ENCODE results near the gene TBX4. TPM values are rescaled to one million over a fixed set of nuclear protein-coding genes. Genes with fewer than 3 reads are reported as not detected.

The TBX4 gene
- total and polyA plus RNA-seq, 2 experiments from 2014 or later, result not detected

- TF ChIP-seq EZH2phosphoT487 (IDR thresholded peaks at IDR 0.05; ENCODE audit: insufficient read depth, low read depth), result no peak
- Histone ChIP-seq H3K36me3 (ENCODE audit: low read depth) (no peaks in the 10 kb centered on the region), H3K27ac (no peak overlapping the region), H3K4me3 (no peak overlapping the region), H3F3A (ENCODE audit: insufficient read depth) (peaks cover 13% of the 10 kb centered on the region; the same call in 1 of the 2 replicates), H3K27me3 (replicated peaks; ENCODE audit: insufficient read depth) (no peaks in the 10 kb centered on the region), H3K4me1 (ENCODE audit: insufficient read depth) (peaks cover 19% of the 10 kb centered on the region), H3K79me2 (ENCODE audit: insufficient read depth) (no peaks in the 10 kb centered on the region), H3K9me3 (ENCODE audit: low read depth) (no peaks in the 10 kb centered on the region), H3K4me2 (ENCODE audit: unreplicated experiment) (no peak overlapping the region), H2AFZ (no peak overlapping the region), H3K9ac (no peak overlapping the region), H3K9me2 (ENCODE audit: insufficient read depth) (no peaks in the 10 kb centered on the region), H4K20me1 (ENCODE audit: insufficient read depth) (no peaks in the 10 kb centered on the region)
- no peak for DNase-seq
- WGBS, 2 experiments (ENCODE audit: low coverage in 1 of 2, low lambda C conversion rate in 2 of 2, missing lambda C conversion rate in 2 of 2), result 94 to 98% methylated on average over 11 of the region's 11 CpGs
- in situ Hi-C loops (cut with MboI), result no loop called here
Measured at GRCh38 chr17:61470530-61471136, 18.4 kb downstream of the TBX4 start.

DNA sequence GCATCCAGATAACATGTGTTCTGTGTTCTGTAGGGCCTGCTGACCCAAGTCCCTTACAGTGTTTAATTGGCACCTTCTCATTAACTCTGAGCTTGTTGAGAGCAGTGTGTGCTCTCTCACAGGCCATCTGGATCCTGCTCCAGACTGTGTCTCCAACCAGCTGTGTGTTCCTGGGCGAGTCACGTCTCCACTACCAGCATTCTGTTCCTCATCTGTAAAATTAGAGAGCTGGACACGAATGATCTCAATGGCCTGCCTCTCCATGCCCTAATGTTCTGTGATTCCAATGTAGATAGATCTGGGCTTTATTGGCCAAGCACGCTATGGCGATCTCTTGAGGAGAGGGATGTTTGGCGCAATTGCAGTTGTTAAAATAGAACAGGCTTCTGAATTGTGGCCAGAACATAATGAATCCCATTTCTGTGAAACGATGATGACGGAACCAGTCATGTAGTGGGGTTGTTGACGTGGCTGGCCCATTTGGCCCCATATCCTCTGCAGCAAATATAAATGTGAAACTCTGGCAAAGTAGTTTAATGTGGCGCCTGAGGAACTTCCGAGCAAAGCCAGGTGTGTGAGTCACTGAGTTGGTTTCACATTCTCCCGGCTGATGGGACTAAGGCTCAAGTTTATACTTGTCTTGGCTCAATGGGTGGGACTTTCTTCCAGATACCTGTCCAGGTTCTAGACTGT is 22.2 kb downstream of the TBX4 start:
- Histone ChIP-seq H3K27ac (peak overlapping the region; percentile 67), H3K36me3 (ENCODE audit: low read depth) (no peaks in the 10 kb centered on the region), H3K79me2 (ENCODE audit: insufficient read depth) (no peaks in the 10 kb centered on the region), H3K9ac (peak overlapping the region; percentile 45), H3K4me3 (peak overlapping the region; percentile 40; the same call in 1 of the 2 replicates), H3K27me3 (replicated peaks; ENCODE audit: insufficient read depth) (no peaks in the 10 kb centered on the region), H2AFZ (peak overlapping the region; percentile 69), H4K20me1 (ENCODE audit: insufficient read depth) (no peaks in the 10 kb centered on the region), H3F3A (ENCODE audit: insufficient read depth) (peaks cover 13% of the 10 kb centered on the region; the same call in 1 of the 2 replicates), H3K9me2 (ENCODE audit: insufficient read depth) (no peaks in the 10 kb centered on the region), H3K4me2 (ENCODE audit: unreplicated experiment) (peak overlapping the region; percentile 75), H3K4me1 (ENCODE audit: insufficient read depth) (peaks cover 22% of the 10 kb centered on the region), H3K9me3 (ENCODE audit: low read depth) (no peaks in the 10 kb centered on the region)
- WGBS, 2 experiments (ENCODE audit: low coverage in 1 of 2, low lambda C conversion rate in 2 of 2, missing lambda C conversion rate in 2 of 2), result 15 to 16% methylated on average over 12 of the region's 12 CpGs
- peak; percentile 87 for DNase-seq
- in situ Hi-C loops (cut with MboI), result no loop called here
- TF ChIP-seq EZH2phosphoT487 (IDR thresholded peaks at IDR 0.05; ENCODE audit: insufficient read depth, low read depth), result no peak
- TF ChIP-seq EZH2 (IDR thresholded peaks at IDR 0.05; ENCODE audit: insufficient read depth, poor library complexity, severe bottlenecking), result no peak

- Histone ChIP-seq H3F3A (ENCODE audit: insufficient read depth) (peaks cover 13% of the 10 kb centered on the region; the same call in 1 of the 2 replicates), H3K79me2 (ENCODE audit: insufficient read depth) (no peaks in the 10 kb centered on the region), H3K9ac (peak overlapping the region; percentile 45; the same call in 1 of the 2 replicates), H3K4me3 (peak overlapping the region; percentile 40; the same call in 1 of the 2 replicates), H2AFZ (peak overlapping the region; percentile 69), H3K9me2 (ENCODE audit: insufficient read depth) (no peaks in the 10 kb centered on the region), H3K9me3 (ENCODE audit: low read depth) (no peaks in the 10 kb centered on the region), H3K27ac (peak overlapping the region; percentile 67), H3K27me3 (replicated peaks; ENCODE audit: insufficient read depth) (no peaks in the 10 kb centered on the region), H3K36me3 (ENCODE audit: low read depth) (no peaks in the 10 kb centered on the region), H4K20me1 (ENCODE audit: insufficient read depth) (no peaks in the 10 kb centered on the region), H3K4me2 (ENCODE audit: unreplicated experiment) (peak overlapping the region; percentile 75), H3K4me1 (ENCODE audit: insufficient read depth) (peaks cover 22% of the 10 kb centered on the region)
- in situ Hi-C loops (cut with MboI), result no loop called here
- DNase-seq, result no peak
- TF ChIP-seq EZH2phosphoT487 (IDR thresholded peaks at IDR 0.05; ENCODE audit: insufficient read depth, low read depth), result no peak
- TF ChIP-seq EZH2 (IDR thresholded peaks at IDR 0.05; ENCODE audit: insufficient read depth, poor library complexity, severe bottlenecking), result no peak
- WGBS, 2 experiments (ENCODE audit: low coverage in 1 of 2, low lambda C conversion rate in 2 of 2, missing lambda C conversion rate in 2 of 2), result 85 to 87% methylated on average over 6 of the region's 6 CpGs
Measured at GRCh38 chr17:61474934-61475333, 22.7 kb downstream of the TBX4 start.

GRCh38 chr17:61475726-61476125 is 23.5 kb downstream of the TBX4 start:
- Histone ChIP-seq H3K9me2 (ENCODE audit: insufficient read depth) (no peaks in the 10 kb centered on the region), H3K36me3 (ENCODE audit: low read depth) (no peaks in the 10 kb centered on the region), H3K4me3 (no peak overlapping the region), H3K4me1 (ENCODE audit: insufficient read depth) (peaks cover 22% of the 10 kb centered on the region), H3K79me2 (ENCODE audit: insufficient read depth) (no peaks in the 10 kb centered on the region), H3K9me3 (ENCODE audit: low read depth) (no peaks in the 10 kb centered on the region), H2AFZ (no peak overlapping the region), H3K27ac (no peak overlapping the region), H4K20me1 (ENCODE audit: insufficient read depth) (no peaks in the 10 kb centered on the region), H3K4me2 (ENCODE audit: unreplicated experiment) (no peak overlapping the region), H3K9ac (no peak overlapping the region), H3K27me3 (replicated peaks; ENCODE audit: insufficient read depth) (no peaks in the 10 kb centered on the region), H3F3A (ENCODE audit: insufficient read depth) (peaks cover 13% of the 10 kb centered on the region; the same call in 1 of the 2 replicates)
- TF ChIP-seq EZH2 (IDR thresholded peaks at IDR 0.05; ENCODE audit: insufficient read depth, poor library complexity, severe bottlenecking) (no peak), EZH2phosphoT487 (IDR thresholded peaks at IDR 0.05; ENCODE audit: insufficient read depth, low read depth) (no peak)
- peak; percentile 72 for DNase-seq
- in situ Hi-C loops (cut with MboI), result no loop called here
- 46 to 47% methylated on average over 8 of the region's 8 CpGs for WGBS, 2 experiments (ENCODE audit: low coverage in 1 of 2, low lambda C conversion rate in 2 of 2, missing lambda C conversion rate in 2 of 2)
